Activated T-cell treated with anti-CD3 and anti-CD28 coated beads, Interleukin-2, amount 50 U/mL, for 4 hours (primary cell): ENCODE data around the gene SCGB1C2. TPM values are rescaled to one million over a fixed set of nuclear protein-coding genes. Genes with fewer than 3 reads are reported as not detected.

ENCODE experiments used
- ATAC-seq, 2 donors: fragments of 200-7000 bp; cut with Tn5 transposase; one replicate each; pipeline ENCODE4 v1.10.0; 2021
- DNase-seq: peaks from one replicate; pipeline ENCODE4 v3.0.0-alpha.2; 2020
- H3K27me3 Mint-ChIP-seq: one replicate; pipeline ENCODE4 v1.8.0; 2021; ENCODE audit warnings: low read depth, mixed read lengths
- H3K36me3 Mint-ChIP-seq: one replicate; pipeline ENCODE4 v1.8.0; 2022; ENCODE audit warnings: mixed read lengths; ENCODE audit not compliant: insufficient read depth
- H3K4me1 Mint-ChIP-seq: one replicate; pipeline ENCODE4 v1.8.0; 2021; ENCODE audit warnings: low read depth, mixed read lengths
- H3K4me3 Mint-ChIP-seq: one replicate; pipeline ENCODE4 v1.8.0; 2021; ENCODE audit warnings: mild to moderate bottlenecking, moderate library complexity, mixed read lengths
- H3K9me3 Mint-ChIP-seq: one replicate; pipeline ENCODE4 v1.8.0; 2021; ENCODE audit warnings: mixed read lengths
- total RNA-seq, 3 donors: library from RNA; stranded (reverse); gene quantifications; one replicate each; pipeline ENCODE4 v1.2.1, GENCODE V29; 2021

SCGB1C2 gene
- total RNA-seq, 3 donors from 2014 or later, result not detected

- Mint-ChIP-seq H3K27me3 (no peaks in the 10 kb centered on the region), H3K4me1 (peaks cover 2% of the 10 kb centered on the region), H3K4me3 (no peak overlapping the region), H3K36me3 (no peaks in the 10 kb centered on the region), H3K9me3 (no peaks in the 10 kb centered on the region)
- ATAC-seq, result no peak
- DNase-seq, result no peak
Observed at GRCh38 chr17:145671-146541, 8.5 kb downstream of the SCGB1C2 start.

- H3K27me3 Mint-ChIP-seq, result no peaks in the 10 kb centered on the region
- ATAC-seq (no peak), DNase-seq (no peak)
- no peaks in the 10 kb centered on the region for H3K36me3 Mint-ChIP-seq
- H3K4me3 Mint-ChIP-seq, result no peak overlapping the region
- H3K9me3 Mint-ChIP-seq, result no peaks in the 10 kb centered on the region
- H3K4me1 Mint-ChIP-seq, result peaks cover 2% of the 10 kb centered on the region
Observed at GRCh38 chr17:146546-146945, 9.2 kb downstream of the SCGB1C2 start.

DNA sequence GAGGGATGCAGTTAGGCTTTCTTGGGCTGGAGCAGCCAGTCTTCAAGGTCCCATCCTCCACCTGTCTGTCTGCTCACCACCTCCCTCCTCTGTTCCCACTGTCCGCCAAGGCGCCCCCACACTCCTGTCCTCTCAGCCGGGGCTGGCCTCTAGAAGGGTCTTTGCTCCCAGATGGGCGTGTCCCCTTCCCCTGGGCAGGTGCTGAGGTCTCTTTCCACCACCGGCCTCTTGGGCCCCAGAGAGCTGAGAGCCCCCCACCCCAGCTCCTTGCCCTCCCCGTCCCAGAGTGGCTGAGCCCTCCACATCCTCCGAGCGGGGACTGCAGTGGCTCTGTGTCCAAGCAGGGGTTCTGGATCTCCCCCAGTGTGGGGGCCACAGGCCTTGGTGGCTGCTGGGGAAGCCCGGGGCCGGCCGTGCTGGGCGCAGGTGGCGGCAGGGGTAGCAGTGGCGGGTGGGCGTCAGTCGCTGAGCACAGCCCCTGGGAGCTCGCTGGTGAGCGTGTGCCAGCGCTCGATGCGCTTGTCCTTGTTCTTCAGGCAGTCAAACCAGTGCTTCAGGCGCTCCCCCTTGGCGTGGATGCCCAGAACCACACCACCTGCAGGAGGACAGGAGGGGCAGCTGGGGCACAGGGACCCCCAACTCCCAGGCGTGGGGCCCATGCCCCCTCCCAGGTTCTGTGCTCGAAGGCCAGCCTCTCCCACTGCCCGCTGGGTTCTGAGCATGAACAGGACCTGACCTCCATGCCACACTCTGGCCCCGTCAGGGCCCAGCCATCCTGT lies 9.8 kb downstream of the SCGB1C2 start:
- no peak for ATAC-seq
- no peak for DNase-seq
- Mint-ChIP-seq H3K27me3 (no peaks in the 10 kb centered on the region), H3K9me3 (no peaks in the 10 kb centered on the region), H3K4me1 (peaks cover 2% of the 10 kb centered on the region), H3K4me3 (no peak overlapping the region), H3K36me3 (no peaks in the 10 kb centered on the region)

DNA sequence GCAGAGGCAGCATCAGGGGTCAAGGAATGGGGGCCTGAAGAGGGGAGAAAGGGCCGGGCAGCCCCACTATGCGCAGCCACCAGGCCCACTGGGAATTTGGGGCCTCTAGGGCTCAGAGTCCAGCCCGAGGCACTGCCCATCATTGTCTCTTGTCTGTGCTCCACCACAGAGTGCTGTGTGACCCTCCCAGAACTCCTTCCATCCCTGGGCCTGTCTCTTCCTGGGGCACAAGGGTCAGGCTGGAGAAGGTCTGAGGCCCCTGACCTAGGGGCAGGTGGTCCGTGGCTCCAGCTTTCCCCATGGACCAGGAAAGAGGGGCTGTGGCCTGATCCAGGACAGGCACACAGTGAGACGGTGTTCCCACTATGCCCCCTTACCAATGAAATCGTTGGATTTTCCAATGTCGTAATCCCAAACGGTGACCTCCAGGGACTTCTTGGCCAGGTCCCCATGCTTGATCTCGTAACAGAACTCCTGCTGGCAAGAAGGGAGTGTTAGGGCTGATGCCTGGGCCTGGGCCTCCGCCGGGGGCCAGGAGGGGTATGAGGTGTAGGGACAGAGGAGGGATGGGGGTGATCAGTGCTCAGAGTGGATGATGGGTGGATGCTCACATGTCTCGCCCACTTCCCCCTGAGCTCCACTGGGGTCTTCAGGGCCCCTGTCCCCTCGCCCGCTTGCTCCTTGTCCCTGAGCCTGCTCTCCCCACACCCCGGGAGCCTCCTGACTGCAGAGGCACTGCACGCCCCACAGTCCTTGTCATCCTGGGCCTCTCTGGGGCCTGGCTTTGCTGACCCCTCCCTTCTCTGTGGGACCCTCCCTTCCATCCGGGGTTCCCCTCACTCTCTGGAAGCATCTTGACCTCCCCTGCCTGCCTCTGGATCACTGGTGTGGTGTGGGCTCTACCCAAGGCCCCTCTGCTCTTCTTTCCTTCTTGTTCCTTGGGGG lies 10.7 kb downstream of the SCGB1C2 start:
- DNase-seq (no peak), ATAC-seq (no peak)
- Mint-ChIP-seq H3K4me1 (peaks cover 2% of the 10 kb centered on the region), H3K9me3 (no peaks in the 10 kb centered on the region), H3K36me3 (no peaks in the 10 kb centered on the region), H3K27me3 (no peaks in the 10 kb centered on the region), H3K4me3 (no peak overlapping the region)

DNA sequence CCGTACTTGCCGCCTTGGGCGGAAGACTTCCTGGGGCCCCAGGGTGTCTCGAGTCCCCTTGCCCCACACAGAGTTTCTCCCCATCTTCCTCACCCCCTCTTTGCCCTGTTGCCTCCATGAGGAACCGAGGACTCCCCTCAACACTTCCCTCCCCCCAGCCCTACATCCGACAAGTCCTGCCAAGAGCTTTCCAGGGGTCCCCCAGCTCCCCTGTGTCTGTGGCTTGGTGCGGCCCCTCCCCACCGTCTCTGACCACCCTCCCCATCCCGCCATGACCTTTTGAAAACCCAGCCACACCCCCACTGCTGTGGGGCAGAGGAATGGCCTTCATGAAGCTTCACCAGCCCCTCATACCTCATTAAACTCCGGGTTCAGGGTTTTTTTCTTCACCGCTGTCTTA lies 11.4 kb downstream of the SCGB1C2 start:
- H3K9me3 Mint-ChIP-seq, result no peaks in the 10 kb centered on the region
- no peaks in the 10 kb centered on the region for H3K27me3 Mint-ChIP-seq
- no peaks in the 10 kb centered on the region for H3K4me1 Mint-ChIP-seq
- no peak for ATAC-seq
- H3K4me3 Mint-ChIP-seq, result no peak overlapping the region
- no peaks in the 10 kb centered on the region for H3K36me3 Mint-ChIP-seq
- DNase-seq, result no peak

DNA sequence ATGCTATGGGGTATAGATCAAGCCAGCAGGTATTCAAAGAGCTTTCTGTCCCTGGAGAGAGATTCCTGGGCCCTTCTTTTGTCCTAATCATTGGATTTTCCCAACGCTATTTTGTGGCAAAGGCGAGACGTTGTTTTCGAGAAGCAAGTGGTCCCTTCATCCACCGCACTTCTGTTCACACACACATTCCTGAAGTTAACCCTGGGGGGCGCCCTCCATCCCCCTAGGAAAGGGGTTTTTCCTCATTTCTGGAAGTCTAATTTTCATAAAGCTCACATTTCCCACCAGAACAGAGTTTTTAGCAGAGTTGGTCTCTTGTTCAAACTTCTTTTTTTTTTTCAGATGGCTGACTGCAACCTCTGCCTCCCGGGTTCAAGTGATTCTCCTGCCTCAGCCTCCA lies 11.9 kb downstream of the SCGB1C2 start:
- Mint-ChIP-seq H3K9me3 (no peaks in the 10 kb centered on the region), H3K4me3 (no peak overlapping the region)
- DNase-seq, result no peak

GRCh38 chr17:149897-150584 lies 12.7 kb downstream of the SCGB1C2 start:
- H3K36me3 Mint-ChIP-seq, result no peaks in the 10 kb centered on the region
- no peak for ATAC-seq
- no peaks in the 10 kb centered on the region for H3K27me3 Mint-ChIP-seq
- no peaks in the 10 kb centered on the region for H3K4me1 Mint-ChIP-seq
- DNase-seq, result no peak
- H3K9me3 Mint-ChIP-seq, result no peaks in the 10 kb centered on the region
- H3K4me3 Mint-ChIP-seq, result no peak overlapping the region

More for the DNA sequence above, 11.9 kb downstream of the SCGB1C2 start:
- H3K27me3 Mint-ChIP-seq, result no peaks in the 10 kb centered on the region
- no peak for ATAC-seq
- H3K36me3 Mint-ChIP-seq, result no peaks in the 10 kb centered on the region
- no peaks in the 10 kb centered on the region for H3K4me1 Mint-ChIP-seq

- Mint-ChIP-seq H3K27me3 (no peaks in the 10 kb centered on the region), H3K36me3 (no peaks in the 10 kb centered on the region)
Observed at GRCh38 chr17:151004-151403, 13.6 kb downstream of the SCGB1C2 start.

GRCh38 chr17:151886-152859 lies 14.8 kb downstream of the SCGB1C2 start:
- no peaks in the 10 kb centered on the region for H3K27me3 Mint-ChIP-seq
- DNase-seq (no peak), ATAC-seq (no peak)
- no peaks in the 10 kb centered on the region for H3K4me1 Mint-ChIP-seq
- no peak overlapping the region for H3K4me3 Mint-ChIP-seq
- no peaks in the 10 kb centered on the region for H3K36me3 Mint-ChIP-seq
- H3K9me3 Mint-ChIP-seq, result no peaks in the 10 kb centered on the region

More at GRCh38 chr17:151004-151403, 13.6 kb downstream of the SCGB1C2 start:
- Mint-ChIP-seq H3K4me3 (no peak overlapping the region), H3K4me1 (no peaks in the 10 kb centered on the region), H3K9me3 (no peaks in the 10 kb centered on the region)
- ATAC-seq, result no peak
- DNase-seq, result no peak

- Mint-ChIP-seq H3K4me1 (no peaks in the 10 kb centered on the region), H3K9me3 (no peaks in the 10 kb centered on the region), H3K4me3 (no peak overlapping the region), H3K27me3 (no peaks in the 10 kb centered on the region), H3K36me3 (no peaks in the 10 kb centered on the region)
- DNase-seq, result no peak
- no peak for ATAC-seq
Observed at GRCh38 chr17:152860-153420, 15.6 kb downstream of the SCGB1C2 start.

DNA sequence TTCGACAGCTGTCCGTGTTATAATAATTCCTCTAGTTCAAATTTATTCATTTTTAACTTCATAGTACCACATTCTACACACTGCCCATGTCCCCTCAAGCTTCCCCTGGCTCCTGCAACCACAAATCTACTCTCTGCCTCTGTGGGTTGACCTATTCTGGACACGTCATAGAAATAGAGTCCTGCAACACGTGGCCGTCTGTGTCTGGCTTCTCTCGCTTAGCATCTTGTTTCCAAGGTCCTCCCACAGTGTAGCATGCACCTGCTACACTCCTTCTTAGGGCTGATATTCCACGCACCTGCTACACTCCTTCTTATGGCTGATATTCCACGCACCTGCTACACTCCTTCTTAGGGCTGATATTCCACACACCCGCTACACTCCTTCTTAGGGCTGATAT lies 16.5 kb downstream of the SCGB1C2 start:
- no peak for DNase-seq
- no peak for ATAC-seq
- no peaks in the 10 kb centered on the region for H3K27me3 Mint-ChIP-seq
- H3K36me3 Mint-ChIP-seq, result no peaks in the 10 kb centered on the region
- H3K4me3 Mint-ChIP-seq, result no peak overlapping the region
- H3K9me3 Mint-ChIP-seq, result no peaks in the 10 kb centered on the region
- H3K4me1 Mint-ChIP-seq, result no peaks in the 10 kb centered on the region

GRCh38 chr17:155576-155975 lies 18.2 kb downstream of the SCGB1C2 start:
- Mint-ChIP-seq H3K36me3 (no peaks in the 10 kb centered on the region), H3K4me3 (no peak overlapping the region), H3K4me1 (no peaks in the 10 kb centered on the region), H3K27me3 (no peaks in the 10 kb centered on the region), H3K9me3 (no peaks in the 10 kb centered on the region)
- no peak for ATAC-seq
- DNase-seq, result no peak
